DOHH2 (cell line): Measurements from ENCODE around the gene RPH3AL.

Source experiments
- H3F3A ChIP-seq: fragments of 200-600 bp; sonication (generic), shearing (Covaris generic); 2 replicates; pipeline ENCODE4 v1.6.0; 2016; ENCODE audit warnings: antibody characterized with exemption, mild to moderate bottlenecking; ENCODE audit not compliant: control insufficient read depth, insufficient read depth
- H3K27ac ChIP-seq: fragments of 200-600 bp; sonication (generic); 2 replicates; pipeline ENCODE4 v1.5.1; 2014; ENCODE audit warnings: low read depth, mild to moderate bottlenecking, low read length, moderate library complexity
- H3K27me3 ChIP-seq: fragments of 200-600 bp; sonication (generic); 2 replicates; pipeline ENCODE4 v1.6.1; 2014; ENCODE audit warnings: mild to moderate bottlenecking, low read length, mixed read lengths; ENCODE audit not compliant: control insufficient read depth
- H3K36me3 ChIP-seq: fragments of 200-600 bp; sonication (generic); 2 replicates; pipeline ENCODE4 v1.6.1; 2014; ENCODE audit warnings: mild to moderate bottlenecking, low read length, moderate library complexity, mixed read lengths; ENCODE audit not compliant: control insufficient read depth
- H3K4me1 ChIP-seq: fragments of 200-600 bp; sonication (generic); 2 replicates; pipeline ENCODE4 v1.6.1; 2014; ENCODE audit warnings: mild to moderate bottlenecking, low read length, mixed read lengths; ENCODE audit not compliant: control insufficient read depth
- H3K4me2 ChIP-seq: fragments of 200-600 bp; sonication (generic); 2 replicates; pipeline ENCODE4 v1.6.0; 2014; ENCODE audit warnings: mild to moderate bottlenecking, low read length, moderate library complexity
- H3K4me3 ChIP-seq: fragments of 200-600 bp; sonication (generic); 2 replicates; pipeline ENCODE4 v1.5.1; 2014; ENCODE audit warnings: mild to moderate bottlenecking, low read length, mixed read lengths
- H3K79me2 ChIP-seq: fragments of 200-600 bp; sonication (generic); 2 replicates; pipeline ENCODE4 v1.6.1; 2014; ENCODE audit warnings: mild to moderate bottlenecking, low read length, mixed read lengths; ENCODE audit not compliant: control insufficient read depth
- H3K9me2 ChIP-seq: fragments of 200-600 bp; sonication (generic); replicated peaks from 2 replicates; pipeline ENCODE4 v1.6.1; 2014; ENCODE audit warnings: mild to moderate bottlenecking, low read length, mixed read lengths; ENCODE audit not compliant: control insufficient read depth
- H3K9me3 ChIP-seq: fragments of 200-600 bp; sonication (generic); 2 replicates; pipeline ENCODE4 v1.6.1; 2014; ENCODE audit warnings: antibody characterized with exemption, low read length, mixed read lengths; ENCODE audit not compliant: control insufficient read depth, insufficient read depth
- H4K20me1 ChIP-seq: fragments of 200-600 bp; sonication (generic); 2 replicates; pipeline ENCODE4 v1.6.0; 2014; ENCODE audit warnings: low read depth, mild to moderate bottlenecking, antibody characterized with exemption, low read length, moderate library complexity; ENCODE audit not compliant: control insufficient read depth, insufficient read depth
- EZH2phosphoT487 ChIP-seq: fragments of 200-600 bp; sonication (generic); IDR thresholded peaks from 2 replicates; pipeline ENCODE4 v1.6.1; 2017; ENCODE audit warnings: borderline replicate concordance, mild to moderate bottlenecking, antibody characterized with exemption, low read length, moderate library complexity, mixed read lengths
- TF ChIP-seq, protein P1 (sequence below): fragments of 200-600 bp; sonication (generic); IDR thresholded peaks from one replicate; pipeline ENCODE4 v1.5.1; 2014; ENCODE audit warnings: antibody characterized with exemption, mild to moderate bottlenecking, low read depth, low read length; ENCODE audit not compliant: poor library complexity, severe bottlenecking

RPH3AL gene

DNA sequence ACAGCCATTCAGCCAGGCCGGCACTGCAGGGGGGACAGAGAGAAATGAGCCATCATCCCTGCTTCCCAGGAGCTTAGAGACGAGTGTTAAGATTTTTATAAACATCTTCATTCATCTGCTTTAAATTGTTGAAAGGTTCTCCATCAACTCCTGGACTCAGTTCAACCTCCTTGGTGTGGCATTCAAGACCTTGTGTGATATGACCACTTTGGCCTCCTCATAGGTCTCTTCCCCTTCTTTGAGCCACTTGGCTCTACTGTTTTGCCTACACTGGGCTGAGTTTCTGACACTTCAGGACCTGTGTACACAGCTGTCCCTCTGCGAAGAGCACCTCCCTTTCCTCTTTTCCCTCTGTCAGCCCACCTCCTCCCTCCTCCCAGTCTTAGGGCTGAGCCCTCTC, 175.5 kb downstream of the RPH3AL start:
- no peak overlapping the region for H3K27ac ChIP-seq
- no peaks in the 10 kb centered on the region for H3K79me2 ChIP-seq
- no peaks in the 10 kb centered on the region for H4K20me1 ChIP-seq
- no peaks in the 10 kb centered on the region for H3K9me2 ChIP-seq
- TF ChIP-seq, protein P1, sequence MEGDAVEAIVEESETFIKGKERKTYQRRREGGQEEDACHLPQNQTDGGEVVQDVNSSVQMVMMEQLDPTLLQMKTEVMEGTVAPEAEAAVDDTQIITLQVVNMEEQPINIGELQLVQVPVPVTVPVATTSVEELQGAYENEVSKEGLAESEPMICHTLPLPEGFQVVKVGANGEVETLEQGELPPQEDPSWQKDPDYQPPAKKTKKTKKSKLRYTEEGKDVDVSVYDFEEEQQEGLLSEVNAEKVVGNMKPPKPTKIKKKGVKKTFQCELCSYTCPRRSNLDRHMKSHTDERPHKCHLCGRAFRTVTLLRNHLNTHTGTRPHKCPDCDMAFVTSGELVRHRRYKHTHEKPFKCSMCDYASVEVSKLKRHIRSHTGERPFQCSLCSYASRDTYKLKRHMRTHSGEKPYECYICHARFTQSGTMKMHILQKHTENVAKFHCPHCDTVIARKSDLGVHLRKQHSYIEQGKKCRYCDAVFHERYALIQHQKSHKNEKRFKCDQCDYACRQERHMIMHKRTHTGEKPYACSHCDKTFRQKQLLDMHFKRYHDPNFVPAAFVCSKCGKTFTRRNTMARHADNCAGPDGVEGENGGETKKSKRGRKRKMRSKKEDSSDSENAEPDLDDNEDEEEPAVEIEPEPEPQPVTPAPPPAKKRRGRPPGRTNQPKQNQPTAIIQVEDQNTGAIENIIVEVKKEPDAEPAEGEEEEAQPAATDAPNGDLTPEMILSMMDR = no peak
- no peak for TF ChIP-seq EZH2phosphoT487
- H3K9me3 ChIP-seq = no peaks in the 10 kb centered on the region
- H3K36me3 ChIP-seq = no peaks in the 10 kb centered on the region
- H3K27me3 ChIP-seq = no peaks in the 10 kb centered on the region
- H3K4me1 ChIP-seq = no peaks in the 10 kb centered on the region
- no peak overlapping the region for H3K4me2 ChIP-seq
- H3F3A ChIP-seq = no peaks in the 10 kb centered on the region
- H3K4me3 ChIP-seq = no peak overlapping the region

GRCh38 chr17:173166-173911, 179.3 kb downstream of the RPH3AL start:
- Histone ChIP-seq H3K79me2 (no peaks in the 10 kb centered on the region), H4K20me1 (no peaks in the 10 kb centered on the region), H3K4me1 (no peaks in the 10 kb centered on the region), H3K9me3 (no peaks in the 10 kb centered on the region), H3K9me2 (no peaks in the 10 kb centered on the region), H3K27me3 (no peaks in the 10 kb centered on the region), H3K4me3 (no peak overlapping the region), H3F3A (no peaks in the 10 kb centered on the region), H3K4me2 (no peak overlapping the region), H3K27ac (no peak overlapping the region), H3K36me3 (no peaks in the 10 kb centered on the region)
- TF ChIP-seq, protein P1 = no peak
- TF ChIP-seq EZH2phosphoT487 = no peak

GRCh38 chr17:172401-172800, 180.2 kb downstream of the RPH3AL start:
- no peaks in the 10 kb centered on the region for H3K27me3 ChIP-seq
- no peaks in the 10 kb centered on the region for H3K79me2 ChIP-seq
- no peak overlapping the region for H3K4me3 ChIP-seq
- no peaks in the 10 kb centered on the region for H3K9me2 ChIP-seq
- H3K9me3 ChIP-seq = no peaks in the 10 kb centered on the region
- H3K4me2 ChIP-seq = no peak overlapping the region
- H3K36me3 ChIP-seq = no peaks in the 10 kb centered on the region
- no peaks in the 10 kb centered on the region for H4K20me1 ChIP-seq
- TF ChIP-seq EZH2phosphoT487 = no peak
- TF ChIP-seq, protein P1 = no peak
- no peaks in the 10 kb centered on the region for H3F3A ChIP-seq
- no peak overlapping the region for H3K27ac ChIP-seq
- no peaks in the 10 kb centered on the region for H3K4me1 ChIP-seq
